SU-DHL-6 (cell line): Measurements from ENCODE around the gene TAOK1.

Experiments
- H2AFZ ChIP-seq: fragments of 200-600 bp; sonication (generic); 2 replicates; pipeline ENCODE4 v1.6.1; 2014; ENCODE audit warnings: low read depth, mild to moderate bottlenecking, moderate library complexity, mixed read lengths, antibody characterized with exemption, low read length; ENCODE audit not compliant: severe bottlenecking
- H3F3A ChIP-seq: fragments of 200-600 bp; shearing (Covaris generic); 2 replicates; pipeline ENCODE4 v1.6.0; 2016; ENCODE audit warnings: antibody characterized with exemption, mild to moderate bottlenecking; ENCODE audit not compliant: insufficient read depth
- H3K27ac ChIP-seq: fragments of 200-600 bp; sonication (generic); 2 replicates; pipeline ENCODE4 v1.5.1; 2016; ENCODE audit warnings: low read depth, mild to moderate bottlenecking, low read length, moderate library complexity, mixed read lengths
- H3K27me3 ChIP-seq: fragments of 200-600 bp; sonication (generic), shearing (Covaris generic); 2 replicates; pipeline ENCODE4 v1.6.0; 2014; ENCODE audit warnings: mild to moderate bottlenecking, low read length
- H3K36me3 ChIP-seq: fragments of 200-600 bp; sonication (generic); 2 replicates; pipeline ENCODE4 v1.6.1; 2014; ENCODE audit warnings: mild to moderate bottlenecking, low read length, mixed read lengths
- H3K4me2 ChIP-seq: fragments of 300-600, 200-600 bp; shearing (Covaris generic), sonication (generic); 2 replicates; pipeline ENCODE4 v1.6.0; 2014; ENCODE audit warnings: low read length, low read depth, mild to moderate bottlenecking; ENCODE audit not compliant: poor library complexity, severe bottlenecking
- H3K4me3 ChIP-seq: fragments of 200-600 bp; sonication (generic); 2 replicates; pipeline ENCODE4 v1.5.1; 2014; ENCODE audit warnings: antibody characterized with exemption, low read length, mild to moderate bottlenecking, mixed read lengths; ENCODE audit not compliant: insufficient read depth, poor library complexity, severe bottlenecking
- H3K79me2 ChIP-seq: fragments of 200-600 bp; sonication (generic); 2 replicates; pipeline ENCODE4 v1.6.1; 2014; ENCODE audit warnings: mild to moderate bottlenecking, low read length, moderate library complexity; ENCODE audit not compliant: insufficient read depth
- H3K9ac ChIP-seq: fragments of 200-600 bp; sonication (generic); 2 replicates; pipeline ENCODE4 v1.7.0; 2014; ENCODE audit warnings: mild to moderate bottlenecking, low read length
- H3K9me2 ChIP-seq: fragments of 200-600 bp; sonication (generic); replicated peaks from 2 replicates; pipeline ENCODE4 v1.6.1; 2014; ENCODE audit warnings: low read length; ENCODE audit not compliant: insufficient read depth
- H3K9me3 ChIP-seq: fragments of 200-600 bp; sonication (generic); 2 replicates; pipeline ENCODE4 v1.6.1; 2014; ENCODE audit warnings: low read length, mixed read lengths; ENCODE audit not compliant: insufficient read depth
- H4K20me1 ChIP-seq: fragments of 200-600 bp; sonication (generic); 2 replicates; pipeline ENCODE4 v1.6.1; 2014; ENCODE audit warnings: low read depth, mild to moderate bottlenecking, antibody characterized with exemption, low read length, moderate library complexity, mixed read lengths
- CTCF ChIP-seq: fragments of 200-600 bp; sonication (generic); IDR thresholded peaks from one replicate; pipeline ENCODE4 v1.5.1; 2017; ENCODE audit warnings: antibody characterized with exemption, mild to moderate bottlenecking, low read length, moderate library complexity; ENCODE audit not compliant: insufficient read depth, poor library complexity, severe bottlenecking
- EZH2phosphoT487 ChIP-seq: fragments of 200-600 bp; sonication (generic), shearing (Covaris generic); conservative IDR thresholded peaks from 2 replicates; pipeline ENCODE4 v1.6.1; 2018; ENCODE audit warnings: mild to moderate bottlenecking, antibody characterized with exemption, low read length, moderate library complexity, mixed read lengths

TAOK1 gene

GRCh38 chr17:29443041-29443739, 53.0 kb downstream of the TAOK1 start:
- Histone ChIP-seq H3K27me3 (no peaks in the 10 kb centered on the region), H3K9ac (no peak overlapping the region), H3K4me3 (no peak overlapping the region), H3K9me2 (no peaks in the 10 kb centered on the region), H4K20me1 (peaks cover 21% of the 10 kb centered on the region), H3K36me3 (no peaks in the 10 kb centered on the region), H3K9me3 (no peaks in the 10 kb centered on the region), H3K4me2 (no peak overlapping the region), H3F3A (peaks cover 12% of the 10 kb centered on the region), H2AFZ (no peak overlapping the region), H3K27ac (no peak overlapping the region), H3K79me2 (peaks cover 95% of the 10 kb centered on the region)
- TF ChIP-seq CTCF (no peak), EZH2phosphoT487 (no peak)

- H2AFZ ChIP-seq, result no peak overlapping the region
- H3K9me2 ChIP-seq, result no peaks in the 10 kb centered on the region
- H3K9me3 ChIP-seq, result no peaks in the 10 kb centered on the region
- no peak overlapping the region for H3K9ac ChIP-seq
- no peaks in the 10 kb centered on the region for H3K36me3 ChIP-seq
- H3F3A ChIP-seq, result peaks cover 21% of the 10 kb centered on the region
- TF ChIP-seq EZH2phosphoT487, result no peak
- TF ChIP-seq CTCF, result no peak
- no peak overlapping the region for H3K4me2 ChIP-seq
- no peaks in the 10 kb centered on the region for H3K27me3 ChIP-seq
- no peak overlapping the region for H3K4me3 ChIP-seq
- H3K79me2 ChIP-seq, result peaks cover 95% of the 10 kb centered on the region
- no peak overlapping the region for H3K27ac ChIP-seq
- H4K20me1 ChIP-seq, result peaks cover 29% of the 10 kb centered on the region
Observed at GRCh38 chr17:29444589-29444988, 54.4 kb downstream of the TAOK1 start.

- H3K79me2 ChIP-seq, result peaks cover 98% of the 10 kb centered on the region
- H3F3A ChIP-seq, result peaks cover 25% of the 10 kb centered on the region
- H3K4me2 ChIP-seq, result no peak overlapping the region
- no peaks in the 10 kb centered on the region for H3K9me3 ChIP-seq
- no peaks in the 10 kb centered on the region for H3K36me3 ChIP-seq
- no peak overlapping the region for H3K9ac ChIP-seq
- peaks cover 29% of the 10 kb centered on the region; the same call in 1 of the 2 replicates for H4K20me1 ChIP-seq
- no peak overlapping the region for H3K4me3 ChIP-seq
- H3K27me3 ChIP-seq, result no peaks in the 10 kb centered on the region
- no peak overlapping the region; the same call in 1 of the 2 replicates for H3K27ac ChIP-seq
- no peaks in the 10 kb centered on the region for H3K9me2 ChIP-seq
- TF ChIP-seq EZH2phosphoT487 (no peak), CTCF (no peak)
- no peak overlapping the region for H2AFZ ChIP-seq
Observed at GRCh38 chr17:29445844-29446243, 55.7 kb downstream of the TAOK1 start.
